Keratinocyte (primary cell): ENCODE data around the gene MIA2. TPM values are rescaled to one million over a fixed set of nuclear protein-coding genes. Genes with fewer than 3 reads are reported as not detected.
"Not testable (repeated sequence)": the region's sequence is repeated elsewhere in the genome, so short reads cannot be mapped to it uniquely, and the experiment has no call there.

Experiments used
- DNase-seq: peaks from one replicate; pipeline ENCODE4 v3.0.0-alpha.2; 2011; ENCODE audit warnings: low read depth, missing footprints, low spot score
- FAIRE-seq: peaks from 2 replicates; lab custom pipeline; 2011; peaks lifted over from hg19 to GRCh38; lab: Jason Lieb, UNC
- H2AFZ ChIP-seq: 2 replicates; pipeline ENCODE4 v1.6.0; 2012; ENCODE audit warnings: low read length, control low read depth, inconsistent platforms; ENCODE audit not compliant: control insufficient read depth
- H3K27ac ChIP-seq: 2 replicates; pipeline ENCODE4 v1.5.1; 2011; ENCODE audit warnings: low read length; ENCODE audit not compliant: control insufficient read depth, insufficient read depth
- H3K27me3 ChIP-seq: 3 replicates; pipeline ENCODE4 v1.6.0; 2011; ENCODE audit warnings: low read length; ENCODE audit not compliant: control insufficient read depth, insufficient read depth; ENCODE audit errors: extremely low read depth
- H3K36me3 ChIP-seq, 2 experiments: 2 replicates in 1 of 2; 3 replicates in 1 of 2; pipeline ENCODE4 v1.5.1; 2011; ENCODE audit warnings: low read length in 2 of 2, mild to moderate bottlenecking in 1 of 2; ENCODE audit not compliant: control insufficient read depth in 2 of 2, insufficient read depth in 2 of 2; ENCODE audit errors: extremely low read depth in 1 of 2
- H3K4me1 ChIP-seq: 3 replicates; pipeline ENCODE4 v1.5.1; 2011; ENCODE audit warnings: low read length; ENCODE audit not compliant: control insufficient read depth, insufficient read depth; ENCODE audit errors: extremely low read depth
- H3K4me2 ChIP-seq: 3 replicates; pipeline ENCODE4 v1.6.0; 2011; ENCODE audit warnings: low read depth, low read length; ENCODE audit not compliant: control insufficient read depth, insufficient read depth; ENCODE audit errors: extremely low read depth
- H3K4me3 ChIP-seq, 3 experiments: fragments of 200-600 bp in 1 of 3; sonication (generic) in 1 of 3; 2 replicates in 2 of 3; 3 replicates in 1 of 3; pipeline ENCODE4 v1.5.1; 2011 to 2016; ENCODE audit warnings: low read length in 3 of 3, mild to moderate bottlenecking in 3 of 3, control low read depth in 2 of 3, inconsistent platforms in 1 of 3, low read depth in 1 of 3, mixed read lengths in 1 of 3, mixed run types in 1 of 3, moderate library complexity in 1 of 3; ENCODE audit not compliant: control insufficient read depth in 2 of 3, insufficient read depth in 2 of 3; ENCODE audit errors: extremely low read depth in 1 of 3
- H3K79me2 ChIP-seq: 2 replicates; pipeline ENCODE4 v1.6.0; 2012; ENCODE audit warnings: low read length; ENCODE audit not compliant: control insufficient read depth, insufficient read depth
- H3K9ac ChIP-seq: 3 replicates; pipeline ENCODE4 v1.6.0; 2011; ENCODE audit warnings: low read length; ENCODE audit not compliant: control insufficient read depth, insufficient read depth; ENCODE audit errors: extremely low read depth
- H3K9me1 ChIP-seq: 3 replicates; pipeline ENCODE4 v1.6.0; 2011; ENCODE audit warnings: low read length; ENCODE audit not compliant: control insufficient read depth, insufficient read depth; ENCODE audit errors: extremely low read depth
- H3K9me3 ChIP-seq: 2 replicates; pipeline ENCODE4 v1.5.1; 2012; ENCODE audit warnings: low read depth, low read length; ENCODE audit not compliant: control insufficient read depth
- H4K20me1 ChIP-seq: 3 replicates; pipeline ENCODE4 v1.6.0; 2011; ENCODE audit warnings: low read length; ENCODE audit not compliant: control insufficient read depth, insufficient read depth; ENCODE audit errors: extremely low read depth
- CTCF ChIP-seq, 3 experiments: IDR thresholded peaks in 1 of 3; conservative IDR thresholded peaks in 1 of 3; optimal IDR thresholded peaks in 1 of 3; 2 replicates in 2 of 3; 3 replicates in 1 of 3; pipeline versions ENCODE3 to v1.5.1; 2011; ENCODE audit warnings: low read length in 3 of 3, mild to moderate bottlenecking in 3 of 3, moderate library complexity in 2 of 3, control low read depth in 1 of 3, inconsistent platforms in 1 of 3; ENCODE audit not compliant: insufficient read depth in 2 of 3; ENCODE audit errors: extremely low read depth in 1 of 3
- EZH2 ChIP-seq: IDR thresholded peaks from one replicate; pipeline ENCODE4 v1.6.1; 2012; ENCODE audit warnings: inconsistent platforms, mild to moderate bottlenecking, low read length, moderate library complexity
- dilution Hi-C: fragments of 300-500 bp; cut with MboI; formaldehyde crosslinking; loops from one replicate; pipeline ENCODE4 v1.7.0; 2020; ENCODE audit warnings: low sequenced_read_pairs; ENCODE audit not compliant: extremely low pct_ligation_motif_present
- polyA plus RNA-seq, 5 experiments: library from polyadenylated mRNA; depleted of rRNA in 3 of 5; stranded (reverse) in 3 of 5; stranded (forward) in 1 of 5; unstranded in 1 of 5; fragments of >200 nt; gene quantifications; 1 replicate in 1 of 5; 2 replicates in 3 of 5; 3 replicates in 1 of 5; pipeline versions ENCODE4 v1.2.1 to v1.2.3, GENCODE V29; 2011 to 2012; ENCODE audit warnings: missing spikeins in 2 of 5, low read depth in 1 of 5, low replicate concordance in 1 of 5

Gene MIA2
- polyA plus RNA-seq, 1 donor (not counting 4 experiments of a cell fraction or from before 2014, with no cell fraction given), result 21.9 TPM

GRCh38 chr14:39247256-39247655 lies 13.5 kb downstream of the MIA2 start:
- Histone ChIP-seq H3K27me3 (no peaks in the 10 kb centered on the region), H3K9me1 (peaks cover 2% of the 10 kb centered on the region), H3K79me2 (no peaks in the 10 kb centered on the region), H3K4me2 (peak overlapping the region; percentile 60), H3K4me1 (peaks cover 11% of the 10 kb centered on the region), H3K9me3 (peaks cover 2% of the 10 kb centered on the region), H3K36me3 (no peaks in the 10 kb centered on the region), H4K20me1 (no peaks in the 10 kb centered on the region), H2AFZ (peak overlapping the region; percentile 51), H3K9ac (no peak overlapping the region), H3K4me3 (peak overlapping the region in 1 of 3 experiments; percentile 32), H3K27ac (peak overlapping the region; percentile 8)
- no peak for DNase-seq
- FAIRE-seq, result peak; percentile 97
- TF ChIP-seq CTCF (optimal IDR thresholded peaks at IDR 0.05 in 1 of 3, IDR thresholded peaks at IDR 0.05 in 1 of 3, conservative IDR thresholded peaks at IDR 0.05 in 1 of 3; ENCODE audit: extremely low read depth in 1 of 3, insufficient read depth in 2 of 3, low read length in 3 of 3) (no peak), EZH2 (no peak)
- dilution Hi-C loops, result no loop called here

- FAIRE-seq (no peak), DNase-seq (no peak)
- H3K4me3 ChIP-seq, result no peak overlapping the region
- dilution Hi-C loops, result no loop called here
- no peaks in the 10 kb centered on the region for H3K36me3 ChIP-seq
- no peaks in the 10 kb centered on the region for H4K20me1 ChIP-seq
- no peak overlapping the region for H3K9ac ChIP-seq
- no peak for TF ChIP-seq EZH2
- no peak for TF ChIP-seq CTCF (optimal IDR thresholded peaks at IDR 0.05 in 1 of 3, IDR thresholded peaks at IDR 0.05 in 1 of 3, conservative IDR thresholded peaks at IDR 0.05 in 1 of 3; ENCODE audit: extremely low read depth in 1 of 3, insufficient read depth in 2 of 3, low read length in 3 of 3)
- H2AFZ ChIP-seq, result no peak overlapping the region
- no peak overlapping the region for H3K27ac ChIP-seq
- no peaks in the 10 kb centered on the region for H3K79me2 ChIP-seq
- no peak overlapping the region for H3K4me2 ChIP-seq
- H3K9me1 ChIP-seq, result peaks cover 2% of the 10 kb centered on the region
- peaks cover 2% of the 10 kb centered on the region for H3K9me3 ChIP-seq
- H3K4me1 ChIP-seq, result peaks cover 11% of the 10 kb centered on the region
- H3K27me3 ChIP-seq, result no peaks in the 10 kb centered on the region
Measured at GRCh38 chr14:39251547-39251946, 17.8 kb downstream of the MIA2 start.

- H3K4me2 ChIP-seq, H3K4me3 ChIP-seq, H3K36me3 ChIP-seq, H3K27me3 ChIP-seq, H2AFZ ChIP-seq, H3K4me1 ChIP-seq, DNase-seq, H3K9me3 ChIP-seq, H3K9me1 ChIP-seq, FAIRE-seq, H3K9ac ChIP-seq, dilution Hi-C loops, H4K20me1 ChIP-seq, H3K79me2 ChIP-seq, H3K27ac ChIP-seq: not testable (repeated sequence)
Measured at GRCh38 chr14:39257388-39257787, 23.7 kb downstream of the MIA2 start.
